Esophagus muscularis mucosa (tissue), 4 donors: ENCODE data around the gene PTPN7. TPM values are rescaled to one million over a fixed set of nuclear protein-coding genes. Genes with fewer than 3 reads are reported as not detected.

Source experiments
- DNase-seq: peaks from one replicate; pipeline ENCODE4 v3.0.0-alpha.2; 2017; ENCODE audit errors: extremely low spot score
- H3K27ac ChIP-seq, 4 donors: fragments of 200-600 bp; sonication (generic); replicated peaks in 1 of 4; 1 replicate in 3 of 4; 2 replicates in 1 of 4; pipeline ENCODE4 v1.5.1; 2016 to 2019; ENCODE audit warnings: mild to moderate bottlenecking in 1 of 4
- H3K27me3 ChIP-seq, 4 donors: fragments of 200-600 bp; sonication (generic); one replicate each; pipeline versions ENCODE4 v1.5.1 to v1.6.0; 2016 to 2019
- H3K36me3 ChIP-seq, 4 donors: fragments of 200-600 bp; sonication (generic); one replicate each; pipeline ENCODE4 v1.5.1; 2016 to 2019
- H3K4me1 ChIP-seq, 4 donors: fragments of 200-600 bp; sonication (generic); one replicate each; pipeline ENCODE4 v1.5.1; 2016 to 2019
- H3K4me3 ChIP-seq, 4 donors: fragments of 200-600 bp; sonication (generic); 1 replicate in 2 of 4; 2 replicates in 2 of 4; pipeline ENCODE4 v1.5.1; 2016 to 2019; ENCODE audit warnings: mild to moderate bottlenecking in 4 of 4, moderate library complexity in 1 of 4
- H3K9me3 ChIP-seq, 4 donors: fragments of 200-600 bp; sonication (generic); 1 replicate in 3 of 4; 2 replicates in 1 of 4; pipeline ENCODE4 v1.5.1; 2016 to 2019
- CTCF ChIP-seq, 3 experiments: fragments of 200-600 bp in 2 of 3; fragments of 450-650 bp in 1 of 3; sonication (generic) in 2 of 3; IDR thresholded peaks; one replicate each; pipeline ENCODE4 v1.5.1; 2017 to 2019; ENCODE audit warnings: antibody characterized with exemption in 3 of 3, mild to moderate bottlenecking in 2 of 3, moderate library complexity in 1 of 3
- EP300 ChIP-seq: sonication (generic); formaldehyde crosslinking; IDR thresholded peaks from one replicate; pipeline ENCODE4 v1.6.1; 2017; ENCODE audit warnings: antibody characterized with exemption
- POLR2A ChIP-seq: fragments of 450-650 bp; IDR thresholded peaks from one replicate; pipeline ENCODE4 v1.6.1; 2017; ENCODE audit warnings: antibody characterized with exemption, moderate library complexity, mild to moderate bottlenecking, low read depth
- POLR2AphosphoS5 ChIP-seq, 2 donors: sonication (generic); formaldehyde crosslinking; IDR thresholded peaks; one replicate each; pipeline ENCODE4 v1.6.1; 2017; ENCODE audit warnings: antibody characterized with exemption in 2 of 2
- WGBS: methylation state at CpG from one replicate; pipeline ENCODE4 v1.1.5; 2018; 5-methylcytosine and 5-hydroxymethylcytosine counted together
- intact Hi-C: fragments of 100-400 bp; cut with DNase I; formaldehyde crosslinking; loops from one replicate; pipeline ENCODE4 v1.15.1; 2023
- total RNA-seq, 4 donors: library from RNA; depleted of rRNA; stranded (reverse); fragments of >200 nt; gene quantifications; one replicate each; pipeline versions ENCODE4 v1.1.0 to v1.2.1, GENCODE V29; 2016

PTPN7 gene
- total RNA-seq, 4 donors from 2014 or later: 0.78 to 2.5 (median 1.3) TPM

- no peak for DNase-seq
- WGBS: 34% methylated on average over 4 of the region's 8 CpGs
- Histone ChIP-seq H3K27me3 (no peaks in the 10 kb centered on the region), H3K4me1 (peaks cover 27 to 77% (median 66%) of the 10 kb centered on the region in 4 donors), H3K36me3 (peaks cover 14 to 60% (median 52%) of the 10 kb centered on the region in 4 donors), H3K9me3 (no peaks in the 10 kb centered on the region), H3K27ac (peak overlapping the region; percentile 88 to 90 (median 89)), H3K4me3 (no peak overlapping the region)
- TF ChIP-seq POLR2AphosphoS5 (IDR thresholded peaks at IDR 0.05) (no peak), EP300 (no peak), POLR2A (no peak), CTCF (IDR thresholded peaks at IDR 0.05) (no peak)
- intact Hi-C loops: no loop called here
Observed at GRCh38 chr1:202133496-202133895, 26.9 kb downstream of the PTPN7 start.

- H3K9me3 ChIP-seq: no peaks in the 10 kb centered on the region
- H3K4me3 ChIP-seq: peak overlapping the region; percentile 24 to 31 (median 27)
- 86% methylated on average over 13 of the region's 14 CpGs for WGBS
- intact Hi-C loops: no loop called here
- H3K27ac ChIP-seq: peak overlapping the region; percentile 88 to 90 (median 89)
- H3K4me1 ChIP-seq: peaks cover 27 to 73% (median 65%) of the 10 kb centered on the region in 4 donors
- H3K27me3 ChIP-seq: no peaks in the 10 kb centered on the region
- H3K36me3 ChIP-seq: peaks cover 14 to 55% (median 50%) of the 10 kb centered on the region in 4 donors
- TF ChIP-seq POLR2AphosphoS5 (IDR thresholded peaks at IDR 0.05): peak in 1 of 2 donors; percentile 10
- TF ChIP-seq CTCF (IDR thresholded peaks at IDR 0.05): no peak
- no peak for DNase-seq
Observed at GRCh38 chr1:202133001-202133400, 27.4 kb downstream of the PTPN7 start.

GRCh38 chr1:202131956-202132821 is 28.2 kb downstream of the PTPN7 start:
- no peaks in the 10 kb centered on the region for H3K9me3 ChIP-seq
- TF ChIP-seq CTCF (IDR thresholded peaks at IDR 0.05): no peak
- TF ChIP-seq POLR2AphosphoS5 (IDR thresholded peaks at IDR 0.05): peak; percentile 16 to 39
- TF ChIP-seq POLR2A: no peak
- no peak for DNase-seq
- H3K4me3 ChIP-seq: peak overlapping the region; percentile 24 to 31 (median 27)
- intact Hi-C loops: no loop called here
- peaks cover 27 to 71% (median 65%) of the 10 kb centered on the region in 4 donors for H3K4me1 ChIP-seq
- no peaks in the 10 kb centered on the region for H3K27me3 ChIP-seq
- H3K36me3 ChIP-seq: peaks cover 11 to 47% (median 42%) of the 10 kb centered on the region in 4 donors
- WGBS: 54% methylated on average over 5 of the region's 12 CpGs
- H3K27ac ChIP-seq: peak overlapping the region; percentile 88 to 90 (median 89)

GRCh38 chr1:202130816-202131522 is 29.4 kb downstream of the PTPN7 start:
- no peaks in the 10 kb centered on the region for H3K9me3 ChIP-seq
- intact Hi-C loops: no loop called here
- peak in 1 of 2 donors; percentile 26 for TF ChIP-seq POLR2AphosphoS5 (IDR thresholded peaks at IDR 0.05)
- TF ChIP-seq EP300: no peak
- TF ChIP-seq POLR2A: no peak
- no peak for TF ChIP-seq CTCF (IDR thresholded peaks at IDR 0.05)
- peak overlapping the region; percentile 88 to 90 (median 89) for H3K27ac ChIP-seq
- DNase-seq: no peak
- H3K4me3 ChIP-seq: no peak overlapping the region
- WGBS: 64% methylated on average over 7 of the region's 9 CpGs
- H3K4me1 ChIP-seq: peaks cover 27 to 69% (median 64%) of the 10 kb centered on the region in 4 donors
- peaks cover 11 to 35% (median 29%) of the 10 kb centered on the region in 4 donors for H3K36me3 ChIP-seq
- H3K27me3 ChIP-seq: no peaks in the 10 kb centered on the region
